Suprapubic skin (tissue), 4 donors: ENCODE results near the gene GHDC. TPM values are rescaled to one million over a fixed set of nuclear protein-coding genes. Genes with fewer than 3 reads are reported as not detected.
"Not testable (repeated sequence)": the region's sequence is repeated elsewhere in the genome, so short reads cannot be mapped to it uniquely, and the experiment has no call there.

Source experiments
- DNase-seq, 2 donors: peaks; one replicate each; pipeline ENCODE4 v3.0.0-alpha.2; 2019; ENCODE audit warnings: low spot score in 2 of 2
- H3K27ac ChIP-seq: fragments of 200-600 bp; sonication (generic); one replicate; pipeline ENCODE4 v1.5.1; 2019
- H3K27me3 ChIP-seq: fragments of 200-600 bp; sonication (generic); one replicate; pipeline ENCODE4 v1.5.1; 2019
- H3K36me3 ChIP-seq: fragments of 200-600 bp; sonication (generic); one replicate; pipeline ENCODE4 v1.5.1; 2019
- H3K4me1 ChIP-seq: fragments of 200-600 bp; sonication (generic); one replicate; pipeline ENCODE4 v1.5.1; 2019
- H3K4me3 ChIP-seq: fragments of 200-600 bp; sonication (generic); one replicate; pipeline ENCODE4 v1.5.1; 2019; ENCODE audit warnings: mild to moderate bottlenecking
- H3K9me3 ChIP-seq: fragments of 200-600 bp; sonication (generic); one replicate; pipeline ENCODE4 v1.5.1; 2019
- EP300 ChIP-seq: sonication (generic); formaldehyde crosslinking; IDR thresholded peaks from one replicate; pipeline ENCODE4 v1.6.1; 2017; ENCODE audit warnings: antibody characterized with exemption
- POLR2A ChIP-seq, 2 donors: fragments of 450-650 bp; IDR thresholded peaks; one replicate each; pipeline ENCODE4 v1.6.1; 2017; ENCODE audit warnings: antibody characterized with exemption in 2 of 2, mild to moderate bottlenecking in 2 of 2, moderate library complexity in 2 of 2
- POLR2AphosphoS5 ChIP-seq, 3 donors: sonication (generic); formaldehyde crosslinking; IDR thresholded peaks; one replicate each; pipeline ENCODE4 v1.6.1; 2017; ENCODE audit warnings: antibody characterized with exemption in 3 of 3
- WGBS: methylation state at CpG from one replicate; pipeline ENCODE4 v1.1.5; 2018; 5-methylcytosine and 5-hydroxymethylcytosine counted together
- total RNA-seq, 4 donors: library from RNA; depleted of rRNA; stranded (reverse); fragments of >200 nt; gene quantifications; one replicate each; pipeline ENCODE4 v1.1.0, GENCODE V29; 2016
- TF ChIP-seq, protein P1 (sequence below), 2 donors: fragments of 200-600 bp in 1 of 2; fragments of 450-650 bp in 1 of 2; sonication (generic) in 1 of 2; IDR thresholded peaks; one replicate each; pipeline ENCODE4 v1.5.1; 2016 to 2019; ENCODE audit warnings: antibody characterized with exemption in 2 of 2, mild to moderate bottlenecking in 1 of 2, moderate library complexity in 1 of 2

GHDC gene
- total RNA-seq, 4 donors from 2014 or later, result 14.6 to 22.8 (median 18.7) TPM

DNA sequence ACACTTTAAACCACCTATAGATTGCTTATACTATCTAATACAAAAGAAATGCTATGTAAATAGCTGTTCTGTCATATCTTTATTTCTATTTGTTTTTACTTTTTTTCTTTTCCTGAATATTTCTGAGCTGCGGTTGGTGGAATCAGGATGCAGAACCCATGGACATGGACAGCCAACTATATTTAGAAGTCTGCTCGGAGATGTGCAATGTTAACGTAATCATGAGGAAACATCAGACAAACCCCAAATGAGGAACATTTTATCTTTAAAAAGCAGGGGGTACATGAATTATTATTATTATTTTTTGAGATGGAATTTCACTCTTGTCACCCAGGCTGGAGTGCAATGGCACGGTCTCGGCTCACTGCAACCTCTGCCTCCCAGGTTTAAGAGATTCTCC is 31.4 kb upstream of the GHDC start:
- no peak overlapping the region for H3K27ac ChIP-seq
- H3K4me1 ChIP-seq, result peaks cover 12% of the 10 kb centered on the region
- H3K36me3 ChIP-seq, result peaks cover 55% of the 10 kb centered on the region
- no peaks in the 10 kb centered on the region for H3K27me3 ChIP-seq
- TF ChIP-seq, protein P1, sequence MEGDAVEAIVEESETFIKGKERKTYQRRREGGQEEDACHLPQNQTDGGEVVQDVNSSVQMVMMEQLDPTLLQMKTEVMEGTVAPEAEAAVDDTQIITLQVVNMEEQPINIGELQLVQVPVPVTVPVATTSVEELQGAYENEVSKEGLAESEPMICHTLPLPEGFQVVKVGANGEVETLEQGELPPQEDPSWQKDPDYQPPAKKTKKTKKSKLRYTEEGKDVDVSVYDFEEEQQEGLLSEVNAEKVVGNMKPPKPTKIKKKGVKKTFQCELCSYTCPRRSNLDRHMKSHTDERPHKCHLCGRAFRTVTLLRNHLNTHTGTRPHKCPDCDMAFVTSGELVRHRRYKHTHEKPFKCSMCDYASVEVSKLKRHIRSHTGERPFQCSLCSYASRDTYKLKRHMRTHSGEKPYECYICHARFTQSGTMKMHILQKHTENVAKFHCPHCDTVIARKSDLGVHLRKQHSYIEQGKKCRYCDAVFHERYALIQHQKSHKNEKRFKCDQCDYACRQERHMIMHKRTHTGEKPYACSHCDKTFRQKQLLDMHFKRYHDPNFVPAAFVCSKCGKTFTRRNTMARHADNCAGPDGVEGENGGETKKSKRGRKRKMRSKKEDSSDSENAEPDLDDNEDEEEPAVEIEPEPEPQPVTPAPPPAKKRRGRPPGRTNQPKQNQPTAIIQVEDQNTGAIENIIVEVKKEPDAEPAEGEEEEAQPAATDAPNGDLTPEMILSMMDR (IDR thresholded peaks at IDR 0.05), result no peak
- TF ChIP-seq EP300 (no peak), POLR2A (IDR thresholded peaks at IDR 0.05) (no peak), POLR2AphosphoS5 (IDR thresholded peaks at IDR 0.05) (no peak)
- 96% methylated on average over 5 of the region's 5 CpGs for WGBS
- no peaks in the 10 kb centered on the region for H3K9me3 ChIP-seq
- no peak overlapping the region for H3K4me3 ChIP-seq
- DNase-seq, result no peak

DNA sequence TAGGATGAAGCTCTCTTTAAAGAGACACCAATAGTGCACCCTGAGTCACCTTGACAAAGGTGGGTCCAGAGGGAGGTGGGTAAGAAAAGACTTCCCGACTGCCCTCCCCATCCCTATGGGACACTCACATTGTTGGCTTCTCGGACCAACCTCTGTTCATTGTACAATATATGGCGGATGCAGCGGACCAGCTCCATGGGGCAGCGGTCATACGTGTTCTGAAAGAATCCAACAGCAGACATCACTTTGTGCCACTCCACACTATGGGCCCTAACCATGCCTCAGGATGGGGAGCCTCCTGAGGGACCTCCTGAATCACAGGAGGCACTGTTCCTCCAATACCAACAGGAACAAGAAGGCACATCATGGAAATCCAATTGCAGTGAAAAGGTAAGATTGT is 30.4 kb upstream of the GHDC start:
- Histone ChIP-seq H3K27ac (no peak overlapping the region), H3K4me3 (no peak overlapping the region), H3K36me3 (peaks cover 63% of the 10 kb centered on the region), H3K27me3 (no peaks in the 10 kb centered on the region), H3K4me1 (peaks cover 12% of the 10 kb centered on the region), H3K9me3 (no peaks in the 10 kb centered on the region)
- DNase-seq, result no peak
- 98% methylated on average over 6 of the region's 6 CpGs for WGBS
- TF ChIP-seq POLR2A (IDR thresholded peaks at IDR 0.05) (no peak), EP300 (no peak), POLR2AphosphoS5 (IDR thresholded peaks at IDR 0.05) (no peak)
- TF ChIP-seq, protein P1 (IDR thresholded peaks at IDR 0.05), result no peak

DNA sequence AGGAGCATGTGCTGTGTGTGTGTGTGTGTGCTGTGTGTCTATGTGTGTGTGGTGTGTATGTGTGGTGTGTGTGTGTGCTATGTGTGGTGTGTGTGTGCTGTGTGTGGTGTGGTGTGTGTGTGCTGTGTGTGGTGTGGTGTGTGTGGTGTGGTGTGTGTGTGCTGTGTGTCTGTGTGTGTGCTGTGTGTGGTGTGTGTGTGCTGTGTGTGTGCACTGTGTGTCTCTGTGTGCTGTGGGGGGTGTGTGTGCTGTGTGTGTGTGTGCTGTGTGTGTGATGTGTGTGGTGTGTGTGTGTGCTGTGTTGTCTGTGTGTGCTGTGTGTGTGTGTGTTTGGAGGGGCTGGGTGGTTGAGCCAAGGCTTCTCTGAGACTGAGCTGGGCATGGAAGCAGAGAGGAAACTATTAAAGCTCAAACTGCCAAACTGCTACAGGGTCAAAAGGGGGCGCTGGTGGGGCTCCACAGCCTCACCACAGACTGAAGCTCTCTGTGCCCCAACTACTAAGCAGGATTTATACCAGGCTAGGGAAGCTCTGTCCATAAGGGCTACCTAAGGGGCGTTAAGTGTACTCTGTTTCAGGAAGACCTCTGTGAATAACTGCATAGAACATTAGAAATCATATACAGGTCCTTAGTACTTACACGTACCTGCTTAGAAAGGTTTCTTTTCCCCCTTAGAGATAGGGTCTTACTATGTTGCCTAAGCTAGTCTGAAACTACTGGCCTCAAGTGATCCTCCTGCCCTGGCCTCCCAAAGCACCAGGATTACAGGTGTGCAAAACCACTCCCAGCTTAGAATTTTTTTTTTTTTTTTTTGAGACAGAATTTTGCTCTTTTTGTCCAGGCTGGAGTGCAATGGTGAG is 27.8 kb upstream of the GHDC start:
- Histone ChIP-seq H3K4me3 (no peak overlapping the region), H3K27me3 (no peaks in the 10 kb centered on the region), H3K4me1 (no peaks in the 10 kb centered on the region), H3K9me3 (no peaks in the 10 kb centered on the region), H3K36me3 (peaks cover 72% of the 10 kb centered on the region), H3K27ac (no peak overlapping the region)
- no peak for TF ChIP-seq EP300
- no peak for TF ChIP-seq POLR2A (IDR thresholded peaks at IDR 0.05)
- TF ChIP-seq, protein P1 (IDR thresholded peaks at IDR 0.05), result peak; percentile 20 to 44
- TF ChIP-seq POLR2AphosphoS5 (IDR thresholded peaks at IDR 0.05), result no peak
- 53% methylated on average over 3 of the region's 3 CpGs for WGBS
- no peak for DNase-seq

DNA sequence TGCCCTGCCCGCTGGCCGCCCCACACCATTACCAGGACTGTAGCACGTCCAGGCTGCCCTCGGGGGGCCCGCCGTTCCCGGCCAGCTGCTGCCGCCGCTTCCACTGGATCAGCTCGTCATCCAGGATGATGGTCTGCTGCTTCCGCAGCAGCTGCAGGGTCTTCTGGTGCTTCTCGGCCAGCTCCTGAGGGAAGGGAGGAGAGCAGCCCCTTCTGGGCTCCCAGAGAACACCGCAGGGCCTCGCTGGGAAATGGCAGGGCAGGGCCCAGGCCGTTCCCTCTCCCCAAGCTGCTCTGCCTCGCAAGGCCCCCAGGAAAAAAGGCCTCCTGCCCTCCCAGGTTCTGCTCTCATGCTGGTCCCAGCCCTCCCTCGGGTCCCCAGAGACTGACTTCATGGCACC is 25.0 kb upstream of the GHDC start:
- not testable (repeated sequence) for DNase-seq
- peaks cover 82% of the 10 kb centered on the region for H3K36me3 ChIP-seq
- no CpG with 5 or more reads among the region's 17 CpGs for WGBS

DNA sequence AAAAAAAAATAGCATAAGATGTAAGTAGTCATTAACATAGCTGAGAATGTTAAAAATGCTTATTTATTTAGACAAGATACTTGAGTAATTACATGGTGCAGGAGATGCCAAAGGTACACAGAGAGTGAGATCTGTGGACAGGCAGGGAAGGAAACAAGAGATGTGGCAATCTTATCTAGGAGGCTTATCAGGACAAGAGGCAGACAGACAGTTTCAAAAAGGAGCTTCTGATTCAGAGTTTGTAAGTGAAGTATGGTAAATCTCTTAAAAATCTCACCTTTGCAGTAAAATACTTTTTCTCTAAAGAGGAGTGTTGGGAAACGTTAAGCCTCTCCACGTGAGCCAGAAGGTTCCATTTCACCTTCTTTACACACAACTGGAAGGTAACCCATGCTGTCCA is 19.9 kb upstream of the GHDC start:
- no peaks in the 10 kb centered on the region for H3K27me3 ChIP-seq
- no peak overlapping the region for H3K4me3 ChIP-seq
- H3K27ac ChIP-seq, result no peak overlapping the region
- H3K36me3 ChIP-seq, result peaks cover 89% of the 10 kb centered on the region
- H3K4me1 ChIP-seq, result peaks cover 11% of the 10 kb centered on the region
- 92% methylated on average over 2 of the region's 2 CpGs for WGBS
- TF ChIP-seq POLR2AphosphoS5 (IDR thresholded peaks at IDR 0.05) (no peak), EP300 (no peak), POLR2A (IDR thresholded peaks at IDR 0.05) (no peak)
- TF ChIP-seq, protein P1 (IDR thresholded peaks at IDR 0.05), result no peak
- no peak for DNase-seq
- no peaks in the 10 kb centered on the region for H3K9me3 ChIP-seq

More for the DNA sequence above, 25.0 kb upstream of the GHDC start:
- H3K4me3 ChIP-seq, H3K27ac ChIP-seq, H3K27me3 ChIP-seq, H3K4me1 ChIP-seq, H3K9me3 ChIP-seq: not testable (repeated sequence)
